B cell (primary cell): ENCODE results near the gene CENPP. TPM values are rescaled to one million over a fixed set of nuclear protein-coding genes. Genes with fewer than 3 reads are reported as not detected.

Experiments
- ATAC-seq: fragments of 200-7000 bp; cut with Tn5 transposase; one replicate; pipeline ENCODE4 v1.10.0; 2021; ENCODE audit warnings: low read depth, mild to moderate bottlenecking, moderate number of reproducible peaks, moderate library complexity
- CTCF ChIA-PET: fragments of 350-600 bp; sonication (Branson Sonifier 250); formaldehyde crosslinking; loops from one replicate; lab custom pipeline; 2021; ENCODE audit warnings: antibody characterized with exemption, inconsistent platforms; lab: Charles Lee
- POLR2A ChIA-PET: fragments of 350-600 bp; sonication (Branson Sonifier 250); formaldehyde crosslinking; loops from one replicate; lab custom pipeline; 2021; ENCODE audit warnings: antibody characterized with exemption; lab: Charles Lee
- DNase-seq: peaks from one replicate; pipeline ENCODE4 v3.0.0; 2013
- H2AFZ ChIP-seq: 2 replicates; pipeline ENCODE4 v1.6.1; 2012; ENCODE audit warnings: mild to moderate bottlenecking, low read depth, low read length; ENCODE audit not compliant: insufficient read depth, poor library complexity, severe bottlenecking
- H3K27ac ChIP-seq, 2 donors: 1 replicate in 1 of 2; 2 replicates in 1 of 2; pipeline ENCODE4 v1.5.1; 2012 to 2013; ENCODE audit warnings: low read length in 2 of 2, mild to moderate bottlenecking in 2 of 2, moderate library complexity in 1 of 2
- H3K27me3 ChIP-seq, 4 experiments: fragments of 200-600 bp in 1 of 4; sonication (generic) in 1 of 4; replicated peaks in 1 of 4; 1 replicate in 2 of 4; 2 replicates in 2 of 4; pipeline versions ENCODE4 v1.6.1 to v1.7.0; 2013 to 2016; ENCODE audit warnings: low read length in 3 of 4, mild to moderate bottlenecking in 2 of 4, mixed read lengths in 1 of 4, moderate library complexity in 1 of 4; ENCODE audit not compliant: insufficient read depth in 4 of 4, control insufficient read depth in 3 of 4; ENCODE audit errors: control extremely low read depth in 1 of 4
- H3K36me3 ChIP-seq, 2 experiments: replicated peaks in 1 of 2; 1 replicate in 1 of 2; 2 replicates in 1 of 2; pipeline versions ENCODE4 v1.6.1 to v1.7.1; 2013; ENCODE audit warnings: low read length in 1 of 2; ENCODE audit not compliant: insufficient read depth in 2 of 2, control insufficient read depth in 1 of 2; ENCODE audit errors: control extremely low read depth in 1 of 2, extremely low read depth in 1 of 2
- H3K4me1 ChIP-seq, 2 donors: fragments of 200-600 bp in 1 of 2; sonication (generic) in 1 of 2; 1 replicate in 1 of 2; 2 replicates in 1 of 2; pipeline versions ENCODE4 v1.5.1 to v1.6.1; 2013 to 2017; ENCODE audit warnings: low read length in 2 of 2; ENCODE audit not compliant: control insufficient read depth in 2 of 2, insufficient read depth in 2 of 2
- H3K4me2 ChIP-seq: replicated peaks from 2 replicates; pipeline ENCODE3; 2012; ENCODE audit warnings: mild to moderate bottlenecking, low read depth, low read length; ENCODE audit not compliant: poor library complexity, severe bottlenecking
- H3K4me3 ChIP-seq, 5 experiments: fragments of 200-600 bp in 1 of 5; sonication (generic) in 1 of 5; 1 replicate in 3 of 5; 2 replicates in 2 of 5; pipeline versions ENCODE4 v1.5.1 to v1.7.0; 2011 to 2016; ENCODE audit warnings: low read length in 4 of 5, mild to moderate bottlenecking in 4 of 5, low read depth in 2 of 5, control low read depth in 1 of 5, moderate library complexity in 1 of 5; ENCODE audit not compliant: insufficient read depth in 1 of 5; ENCODE audit errors: control extremely low read depth in 1 of 5, extremely low read depth in 1 of 5
- H3K79me2 ChIP-seq: fragments of 200-600 bp; sonication (generic); one replicate; pipeline ENCODE4 v1.6.0; 2016; ENCODE audit warnings: low read length; ENCODE audit not compliant: control insufficient read depth, insufficient read depth
- H3K9ac ChIP-seq: fragments of 200-600 bp; sonication (generic); 2 replicates; pipeline ENCODE4 v1.6.1; 2017; ENCODE audit warnings: mild to moderate bottlenecking, low read length, moderate library complexity
- H3K9me3 ChIP-seq, 3 donors: one replicate each; pipeline versions ENCODE4 v1.6.1 to v1.7.1; 2013; ENCODE audit warnings: low read length in 2 of 3; ENCODE audit not compliant: control insufficient read depth in 2 of 3, insufficient read depth in 1 of 3; ENCODE audit errors: control extremely low read depth in 1 of 3
- H4K20me1 ChIP-seq: 2 replicates; pipeline ENCODE4 v1.6.0; 2012; ENCODE audit warnings: mild to moderate bottlenecking, low read length; ENCODE audit not compliant: insufficient read depth, control insufficient read depth, poor library complexity, severe bottlenecking
- H3K27ac Mint-ChIP-seq: one replicate; pipeline ENCODE4 v1.8.0; 2021; ENCODE audit warnings: mixed read lengths
- H3K27me3 Mint-ChIP-seq: one replicate; pipeline ENCODE4 v1.8.0; 2021; ENCODE audit warnings: mixed read lengths
- H3K4me1 Mint-ChIP-seq: one replicate; pipeline ENCODE4 v1.8.0; 2021; ENCODE audit warnings: mixed read lengths
- H3K4me3 Mint-ChIP-seq: one replicate; pipeline ENCODE4 v1.8.0; 2021; ENCODE audit warnings: mixed read lengths
- H3K9me3 Mint-ChIP-seq: one replicate; pipeline ENCODE4 v1.8.0; 2022; ENCODE audit warnings: mixed read lengths; ENCODE audit not compliant: insufficient read depth
- CTCF ChIP-seq: fragments of 200-600 bp; IDR thresholded peaks from one replicate; pipeline ENCODE4 v1.8.0; 2022; ENCODE audit warnings: antibody characterized with exemption, mild to moderate bottlenecking
- EZH2 ChIP-seq: IDR thresholded peaks from 2 replicates; pipeline ENCODE4 v1.6.1; 2012; ENCODE audit warnings: borderline replicate concordance, low read depth, mild to moderate bottlenecking, moderate library complexity, low read length; ENCODE audit not compliant: insufficient read depth, poor library complexity, severe bottlenecking
- WGBS: methylation state at CpG from one replicate; pipeline ENCODE4 v1.1.5; 2013; ENCODE audit warnings: missing lambda C conversion rate; ENCODE audit not compliant: insufficient coverage; 5-methylcytosine and 5-hydroxymethylcytosine counted together
- intact Hi-C: fragments of 100-400 bp; cut with micrococcal nuclease; formaldehyde crosslinking; loops from one replicate; pipeline ENCODE4 v1.10.0; 2022
- polyA plus RNA-seq: library from polyadenylated mRNA; depleted of rRNA; stranded (reverse); fragments of >200 nt; gene quantifications from 2 replicates; pipeline ENCODE4 v1.2.3, GENCODE V29; 2012
- total RNA-seq, 2 donors: library from RNA; stranded (reverse); fragments of 120-200 nt in 1 of 2; gene quantifications; 1 replicate in 1 of 2; 2 replicates in 1 of 2; pipeline versions ENCODE4 v1.2.3 to v1.2.4, GENCODE V29; 2013 to 2022

Gene CENPP
- total and polyA plus RNA-seq, 2 donors (not counting 1 experiment from before 2014, with no cell fraction given): 1.4 to 6.2 TPM

DNA sequence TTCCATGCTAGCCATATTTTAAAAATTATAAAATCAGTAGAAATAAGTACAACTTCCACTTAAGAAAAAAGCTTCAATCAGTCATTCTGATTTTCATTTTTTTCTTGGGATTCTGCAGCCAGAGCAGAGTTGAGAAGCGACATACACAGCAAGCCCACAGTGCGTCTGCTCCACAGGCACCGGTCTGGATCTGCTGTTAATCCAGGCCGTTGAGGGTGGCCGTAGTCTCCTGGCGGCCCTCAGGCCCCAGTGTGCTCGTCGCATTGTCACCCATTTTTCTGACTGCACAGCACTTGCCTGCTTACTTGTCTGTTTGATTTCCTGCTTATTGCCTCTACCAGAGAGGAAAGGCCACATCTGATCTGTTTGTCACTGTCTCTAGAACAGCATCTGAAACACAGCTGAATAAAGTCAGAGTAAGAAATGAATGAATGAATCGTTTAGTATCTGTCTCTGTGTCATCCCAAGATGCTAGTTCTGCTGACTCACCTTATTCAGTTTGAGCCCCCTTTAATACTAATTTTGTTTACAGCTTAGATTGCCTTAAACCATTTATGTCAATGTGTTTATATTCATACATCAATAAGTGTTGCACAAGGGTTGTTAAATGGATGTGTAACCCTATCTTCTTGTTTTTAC lies 168.1 kb downstream of the CENPP start:
- intact Hi-C loops: no loop called here
- CTCF ChIA-PET: no interaction called here
- no peak overlapping the region for H3K4me2 ChIP-seq

GRCh38 chr9:92494856-92495255 lies 169.1 kb downstream of the CENPP start:
- Histone ChIP-seq H2AFZ (no peak overlapping the region), H3K4me1 (no peaks in the 10 kb centered on the region), H4K20me1 (no peaks in the 10 kb centered on the region), H3K4me2 (no peak overlapping the region), H3K9ac (no peak overlapping the region), H3K27me3 (no peaks in the 10 kb centered on the region), H3K79me2 (no peaks in the 10 kb centered on the region), H3K27ac (no peak overlapping the region), H3K4me3 (no peak overlapping the region), H3K36me3 (no peaks in the 10 kb centered on the region), H3K9me3 (no peaks in the 10 kb centered on the region)
- ChIA-PET CTCF (no interaction called here), POLR2A (no interaction called here)
- no peaks in the 10 kb centered on the region for H3K4me1 Mint-ChIP-seq
- no peak overlapping the region for H3K27ac Mint-ChIP-seq
- intact Hi-C loops: no loop called here
- DNase-seq: no peak
- TF ChIP-seq EZH2 (no peak), CTCF (no peak)
- no peaks in the 10 kb centered on the region for H3K27me3 Mint-ChIP-seq
- ATAC-seq: no peak
- no peaks in the 10 kb centered on the region for H3K9me3 Mint-ChIP-seq
- H3K4me3 Mint-ChIP-seq: no peak overlapping the region
- WGBS: no CpG with 5 or more reads among the region's 2 CpGs

More for the DNA sequence above, 168.1 kb downstream of the CENPP start:
- Mint-ChIP-seq H3K27ac (no peak overlapping the region), H3K9me3 (no peaks in the 10 kb centered on the region), H3K4me1 (no peaks in the 10 kb centered on the region), H3K4me3 (no peak overlapping the region), H3K27me3 (no peaks in the 10 kb centered on the region)
- Histone ChIP-seq H3K36me3 (no peaks in the 10 kb centered on the region), H3K27ac (no peak overlapping the region), H2AFZ (no peak overlapping the region), H3K79me2 (no peaks in the 10 kb centered on the region), H4K20me1 (no peaks in the 10 kb centered on the region), H3K4me3 (no peak overlapping the region), H3K4me1 (no peaks in the 10 kb centered on the region), H3K27me3 (no peaks in the 10 kb centered on the region), H3K9me3 (no peaks in the 10 kb centered on the region), H3K9ac (no peak overlapping the region)
- 99% methylated on average over 8 of the region's 9 CpGs for WGBS
- POLR2A ChIA-PET: no interaction called here
- no peak for TF ChIP-seq CTCF
- TF ChIP-seq EZH2: no peak
- ATAC-seq (no peak), DNase-seq (no peak)
